Colon (tissue), 2 donors: Measurements from ENCODE around the gene MOV10.

Experiments
- FAIRE-seq: peaks from 2 replicates; lab custom pipeline; 2012; peaks lifted over from hg19 to GRCh38; lab: Jason Lieb, UNC
- donor health status: control.
- donor health status: control.

Gene MOV10

GRCh38 chr1:112674986-112675727 lies 698 bp downstream of the MOV10 start:
- no peak for FAIRE-seq

GRCh38 chr1:112675728-112676381 lies 1.4 kb downstream of the MOV10 start:
- no peak for FAIRE-seq

- FAIRE-seq: no peak
Measured at GRCh38 chr1:112676543-112676942, 2.1 kb downstream of the MOV10 start.

- no peak for FAIRE-seq
Measured at GRCh38 chr1:112677501-112677900, 3.0 kb downstream of the MOV10 start.

- FAIRE-seq: no peak
Measured at GRCh38 chr1:112678605-112679004, 4.1 kb downstream of the MOV10 start.

GRCh38 chr1:112685913-112686312 lies 11.5 kb downstream of the MOV10 start:
- no peak for FAIRE-seq

- no peak for FAIRE-seq
Measured at GRCh38 chr1:112686417-112686816, 12.0 kb downstream of the MOV10 start.

GRCh38 chr1:112686835-112687234 lies 12.4 kb downstream of the MOV10 start:
- no peak for FAIRE-seq

- no peak for FAIRE-seq
Measured at GRCh38 chr1:112687361-112687760, 12.9 kb downstream of the MOV10 start.

GRCh38 chr1:112687785-112688496 lies 13.5 kb downstream of the MOV10 start:
- no peak for FAIRE-seq

GRCh38 chr1:112688781-112689193 lies 14.3 kb downstream of the MOV10 start:
- FAIRE-seq: no peak

GRCh38 chr1:112689196-112689841 lies 14.9 kb downstream of the MOV10 start:
- no peak for FAIRE-seq

GRCh38 chr1:112689842-112690237 lies 15.4 kb downstream of the MOV10 start:
- FAIRE-seq: no peak

GRCh38 chr1:112692681-112693080 lies 18.2 kb downstream of the MOV10 start:
- FAIRE-seq: no peak

- no peak for FAIRE-seq
Measured at GRCh38 chr1:112693821-112694220, 19.4 kb downstream of the MOV10 start.

GRCh38 chr1:112694363-112694929 lies 20.0 kb downstream of the MOV10 start:
- no peak for FAIRE-seq

GRCh38 chr1:112695276-112695675 lies 20.8 kb downstream of the MOV10 start:
- no peak for FAIRE-seq

- no peak for FAIRE-seq
Measured at GRCh38 chr1:112696578-112697314, 22.3 kb downstream of the MOV10 start.

GRCh38 chr1:112697781-112698201 lies 23.3 kb downstream of the MOV10 start:
- no peak for FAIRE-seq

- FAIRE-seq: no peak
Measured at GRCh38 chr1:112698366-112699310, 24.2 kb downstream of the MOV10 start.
